HFFc6 (cell line): ENCODE data around the gene ASAP2. TPM values are rescaled to one million over a fixed set of nuclear protein-coding genes. Genes with fewer than 3 reads are reported as not detected.

Experiments used
- DNase-seq: peaks from one replicate; pipeline ENCODE4 v3.0.0-alpha.2; 2018
- H3K27ac Mint-ChIP-seq: 2 replicates; pipeline ENCODE4 v1.8.0; 2020; ENCODE audit warnings: mild to moderate bottlenecking, mixed read lengths
- H3K27me3 Mint-ChIP-seq: 2 replicates; pipeline ENCODE4 v1.8.0; 2021; ENCODE audit warnings: mild to moderate bottlenecking, moderate library complexity, mixed read lengths; ENCODE audit not compliant: insufficient read depth
- H3K36me3 Mint-ChIP-seq: 2 replicates; pipeline ENCODE4 v1.8.0; 2021; ENCODE audit warnings: low read depth, mixed read lengths
- H3K4me1 Mint-ChIP-seq: 2 replicates; pipeline ENCODE4 v1.8.0; 2020; ENCODE audit warnings: low read depth, mixed read lengths
- H3K4me3 Mint-ChIP-seq: 2 replicates; pipeline ENCODE4 v1.8.0; 2020; ENCODE audit warnings: mild to moderate bottlenecking, moderate library complexity, mixed read lengths
- H3K9me3 Mint-ChIP-seq: 2 replicates; pipeline ENCODE4 v1.8.0; 2020; ENCODE audit warnings: mild to moderate bottlenecking, mixed read lengths
- CTCF ChIP-seq: fragments of 200-600 bp; sonication (generic); IDR thresholded peaks from 2 replicates; pipeline ENCODE4 v1.5.0; 2021; ENCODE audit warnings: antibody characterized with exemption, mild to moderate bottlenecking
- total RNA-seq, 6 experiments: library from RNA; stranded (reverse); fragmentation: NEBNext Ultra II Directional; extraction: Animal tissue kit (Norgen Biotek cat#: 25700); gene quantifications; 2 replicates in 1 of 6; 3 replicates in 5 of 6; pipeline ENCODE4 v1.2.3, GENCODE V29; 2021

Gene ASAP2
- total RNA-seq, 6 experiments from 2014 or later, result 31.2 to 37.4 (median 34.3) TPM

- H3K4me1 Mint-ChIP-seq, result peaks cover 26% of the 10 kb centered on the region
- H3K27ac Mint-ChIP-seq, result no peak overlapping the region
- H3K27me3 Mint-ChIP-seq, result no peaks in the 10 kb centered on the region; the same call in 1 of the 2 replicates
- TF ChIP-seq CTCF, result no peak
- H3K4me3 Mint-ChIP-seq, result no peak overlapping the region
- H3K36me3 Mint-ChIP-seq, result no peaks in the 10 kb centered on the region
- no peaks in the 10 kb centered on the region for H3K9me3 Mint-ChIP-seq
- DNase-seq, result no peak
These were observed 37.8 kb upstream of the ASAP2 start for GRCh38 chr2:9168821-9169221.

- peaks cover 27% of the 10 kb centered on the region for H3K4me1 Mint-ChIP-seq
These were observed 37.1 kb upstream of the ASAP2 start for GRCh38 chr2:9169349-9170107.

GRCh38 chr2:9170458-9171130, 36.0 kb upstream of the ASAP2 start:
- Mint-ChIP-seq H3K27me3 (no peaks in the 10 kb centered on the region; the same call in 1 of the 2 replicates), H3K9me3 (no peaks in the 10 kb centered on the region), H3K4me3 (no peak overlapping the region), H3K4me1 (peaks cover 32% of the 10 kb centered on the region), H3K27ac (no peak overlapping the region), H3K36me3 (no peaks in the 10 kb centered on the region)
- no peak for DNase-seq
- no peak for TF ChIP-seq CTCF

More at GRCh38 chr2:9169349-9170107, 37.1 kb upstream of the ASAP2 start:
- Mint-ChIP-seq H3K36me3 (no peaks in the 10 kb centered on the region), H3K9me3 (no peaks in the 10 kb centered on the region), H3K4me3 (no peak overlapping the region), H3K27me3 (no peaks in the 10 kb centered on the region; the same call in 1 of the 2 replicates), H3K27ac (no peak overlapping the region)
- no peak for DNase-seq
- TF ChIP-seq CTCF, result no peak

GRCh38 chr2:9174771-9175437, 31.7 kb upstream of the ASAP2 start:
- no peak for TF ChIP-seq CTCF
- H3K27me3 Mint-ChIP-seq, result no peaks in the 10 kb centered on the region
- H3K27ac Mint-ChIP-seq, result peak overlapping the region; percentile 86
- no peaks in the 10 kb centered on the region for H3K9me3 Mint-ChIP-seq
- H3K4me3 Mint-ChIP-seq, result peak overlapping the region; percentile 71
- no peaks in the 10 kb centered on the region for H3K36me3 Mint-ChIP-seq
- peaks cover 44% of the 10 kb centered on the region for H3K4me1 Mint-ChIP-seq
- DNase-seq, result peak; percentile 86

GRCh38 chr2:9178110-9178903, 28.3 kb upstream of the ASAP2 start:
- TF ChIP-seq CTCF, result no peak
- Mint-ChIP-seq H3K27me3 (no peaks in the 10 kb centered on the region; the same call in 1 of the 2 replicates), H3K4me1 (peaks cover 62% of the 10 kb centered on the region), H3K9me3 (no peaks in the 10 kb centered on the region), H3K27ac (peak overlapping the region; percentile 97), H3K4me3 (peak overlapping the region; percentile 83; the same call in 1 of the 2 replicates), H3K36me3 (no peaks in the 10 kb centered on the region)
- DNase-seq, result no peak
